NCI-H1694 treated with DMSO at 0.1 percent for 48 hours (cell line): ENCODE measurements around the gene CFDP1.

Source experiments
- DNase-seq: peaks from one replicate; lab custom pipeline; 2025; lab: John Stamatoyannopoulos, UW

The CFDP1 gene

DNA sequence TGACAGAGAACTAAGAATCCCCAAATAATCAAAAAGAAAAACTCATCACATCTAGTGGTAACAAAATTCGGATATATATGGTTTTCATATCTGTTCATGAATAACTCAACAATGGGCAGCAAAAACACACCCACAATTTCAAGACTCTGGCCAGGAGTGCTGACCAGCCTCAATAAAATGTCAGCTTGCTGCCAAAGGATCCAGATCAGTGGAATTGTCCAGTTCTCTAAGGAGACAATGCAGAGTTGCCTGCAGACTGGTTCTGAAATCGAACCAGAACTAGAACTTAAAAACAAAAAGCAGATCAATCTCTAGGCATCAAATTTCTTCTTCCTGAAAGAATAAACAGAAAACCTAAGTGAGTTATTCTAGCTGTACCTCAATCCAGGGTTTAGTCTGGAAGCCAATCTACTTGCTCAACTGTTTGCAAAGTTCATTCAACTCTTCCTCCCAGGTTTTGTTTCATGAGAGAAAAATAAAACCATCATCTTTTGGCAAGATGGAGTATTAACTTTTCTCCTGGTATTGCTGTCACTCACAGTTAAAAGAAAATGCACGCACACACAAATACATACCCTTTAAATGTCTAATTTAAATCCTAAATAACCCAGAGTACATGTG is 61.0 kb downstream of the CFDP1 start:
- DNase-seq: no peak

DNA sequence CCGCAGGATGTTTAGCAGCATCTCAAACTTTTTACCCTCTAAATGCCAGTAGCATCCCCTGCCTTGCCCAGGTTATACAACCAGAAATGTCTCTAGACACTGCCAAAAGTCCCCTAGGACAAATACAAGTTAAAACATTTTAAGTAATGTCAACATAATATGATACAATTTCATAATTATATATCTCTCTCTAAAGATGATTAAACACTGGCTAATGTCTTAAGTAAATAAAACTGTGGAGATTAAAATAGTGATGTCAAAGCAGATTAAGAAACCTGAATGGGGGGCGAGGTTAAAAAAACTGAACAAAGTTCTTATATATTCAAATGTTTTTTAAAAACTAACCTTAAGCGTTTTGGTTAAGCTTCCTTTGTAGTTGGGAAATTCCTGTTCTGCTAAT is 62.1 kb downstream of the CFDP1 start:
- no peak for DNase-seq

GRCh38 chr16:75364286-75364791 is 69.0 kb downstream of the CFDP1 start:
- DNase-seq: no peak

GRCh38 chr16:75362846-75363245 is 70.5 kb downstream of the CFDP1 start:
- no peak for DNase-seq

DNA sequence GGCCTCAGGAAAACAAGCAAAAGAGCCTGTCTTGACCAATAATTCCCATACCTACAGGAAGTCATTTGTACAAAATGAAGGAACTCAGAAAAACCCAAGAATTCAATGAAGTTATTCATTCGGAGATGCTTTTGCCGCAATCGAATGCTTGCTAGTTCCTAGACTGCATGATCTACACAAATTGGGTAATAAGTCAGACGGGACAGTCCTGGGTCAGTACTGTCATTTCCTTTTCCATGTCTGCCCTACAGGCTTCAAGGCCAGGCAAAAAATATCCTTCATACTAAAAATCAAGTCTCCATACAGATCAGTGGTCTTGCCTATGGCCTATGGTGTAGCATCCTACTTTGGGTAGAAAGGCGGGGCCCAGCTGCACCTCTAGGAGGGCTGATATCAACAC is 71.4 kb downstream of the CFDP1 start:
- no peak for DNase-seq

DNA sequence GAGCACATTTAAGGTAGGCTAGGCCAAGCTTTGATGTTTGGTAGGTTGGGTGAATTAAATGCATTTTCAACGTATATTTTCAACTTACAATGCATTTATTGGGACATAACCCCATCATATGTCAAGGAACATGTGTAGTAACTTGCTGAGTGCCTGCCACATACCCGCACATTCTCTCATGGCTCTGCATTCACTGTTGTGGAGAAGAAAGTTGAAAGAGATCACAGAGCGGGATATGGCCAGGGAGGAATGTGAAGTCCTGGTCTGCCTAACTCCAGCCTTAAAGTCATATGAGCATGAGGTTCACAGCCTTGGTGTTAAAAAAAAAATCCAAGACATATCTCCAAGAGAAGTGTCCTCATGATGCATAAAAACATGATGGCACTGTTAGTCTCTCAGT is 79.1 kb downstream of the CFDP1 start:
- DNase-seq: no peak

GRCh38 chr16:75351183-75351582 is 82.1 kb downstream of the CFDP1 start:
- no peak for DNase-seq

- no peak for DNase-seq
Observed at GRCh38 chr16:75345711-75346110, 87.6 kb downstream of the CFDP1 start.

- DNase-seq: no peak
Observed at GRCh38 chr16:75343941-75344340, 89.4 kb downstream of the CFDP1 start.

GRCh38 chr16:75343286-75343685 is 90.0 kb downstream of the CFDP1 start:
- no peak for DNase-seq

DNA sequence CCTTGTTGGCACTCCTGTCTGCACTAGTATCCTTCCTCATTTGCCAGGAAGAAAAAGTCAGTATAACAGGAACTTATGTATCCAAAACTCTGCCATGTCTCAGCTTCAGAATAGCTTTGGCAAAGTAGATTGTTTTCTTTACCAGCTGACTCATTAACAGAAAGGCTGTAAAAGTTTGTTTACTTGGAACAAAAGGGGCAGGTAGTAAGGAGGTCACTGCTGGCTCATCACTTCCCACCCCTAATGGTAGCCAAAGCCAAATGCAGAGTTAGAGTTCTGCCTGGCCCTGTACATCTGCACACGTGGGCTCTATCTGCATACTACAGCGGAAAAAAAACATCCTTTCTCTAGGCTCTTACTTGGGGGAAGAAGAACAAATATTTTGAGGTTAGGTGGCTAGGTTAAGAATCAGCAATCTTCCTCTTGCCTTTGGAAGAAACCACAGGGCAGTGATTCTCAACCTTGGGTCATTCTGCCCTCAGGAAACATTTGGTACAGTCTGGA is 90.9 kb downstream of the CFDP1 start:
- no peak for DNase-seq

DNA sequence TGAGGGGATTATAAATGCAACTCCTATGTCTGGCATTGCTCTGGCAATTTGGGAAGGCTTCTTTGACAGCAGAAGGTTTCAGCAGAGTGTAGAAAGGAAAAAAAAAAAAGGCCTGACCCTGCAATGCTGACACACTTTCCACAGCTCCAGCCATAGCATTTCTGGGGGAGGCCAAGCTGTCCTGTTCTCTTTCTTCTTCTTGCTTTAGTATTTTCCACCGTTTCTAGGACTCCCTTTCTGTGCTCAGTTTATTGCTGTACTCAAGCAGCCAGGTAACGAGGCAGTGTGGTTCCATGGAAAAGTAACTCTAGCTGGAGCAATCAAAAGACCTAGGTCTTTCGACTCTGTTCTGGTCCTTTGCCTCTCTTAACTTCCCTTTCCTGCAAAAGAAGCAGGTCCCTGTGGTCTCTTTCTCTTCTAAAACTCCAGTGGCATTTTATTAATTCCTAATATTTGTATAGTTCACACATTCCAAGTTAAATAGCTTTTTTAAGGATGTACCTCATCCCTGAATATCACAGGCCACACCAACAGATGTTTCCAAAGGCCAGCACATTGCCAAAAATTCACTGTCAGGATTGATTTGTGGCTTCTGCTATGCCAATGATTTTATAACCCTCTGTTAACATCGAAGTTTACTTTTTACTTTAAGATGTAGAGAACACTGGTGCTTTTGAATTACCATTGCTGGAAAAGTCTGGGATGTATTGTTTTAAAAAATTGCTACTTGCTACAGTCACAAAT is 91.6 kb downstream of the CFDP1 start:
- DNase-seq: no peak

GRCh38 chr16:75340741-75341491 is 92.4 kb downstream of the CFDP1 start:
- no peak for DNase-seq

DNA sequence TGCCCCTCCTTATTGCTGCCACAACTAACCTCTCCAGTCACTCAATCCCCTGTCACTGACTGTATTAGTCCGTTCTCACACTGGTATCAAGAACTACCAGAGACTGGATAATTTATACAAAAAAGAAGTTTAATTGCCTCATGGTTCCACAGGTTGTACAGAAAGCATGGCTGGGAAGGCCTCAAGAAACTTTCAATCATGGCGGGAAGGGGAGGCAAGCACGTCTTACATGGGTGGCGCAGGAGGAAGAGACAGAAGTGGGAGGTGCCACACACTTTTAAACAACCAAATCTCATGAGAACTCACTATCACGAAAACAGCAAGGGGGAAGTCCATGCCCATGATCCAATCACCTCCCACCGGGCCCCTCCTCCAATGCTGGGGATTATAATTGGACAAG is 95.9 kb downstream of the CFDP1 start:
- no peak for DNase-seq

GRCh38 chr16:75336521-75336920 is 96.8 kb downstream of the CFDP1 start:
- no peak for DNase-seq

DNA sequence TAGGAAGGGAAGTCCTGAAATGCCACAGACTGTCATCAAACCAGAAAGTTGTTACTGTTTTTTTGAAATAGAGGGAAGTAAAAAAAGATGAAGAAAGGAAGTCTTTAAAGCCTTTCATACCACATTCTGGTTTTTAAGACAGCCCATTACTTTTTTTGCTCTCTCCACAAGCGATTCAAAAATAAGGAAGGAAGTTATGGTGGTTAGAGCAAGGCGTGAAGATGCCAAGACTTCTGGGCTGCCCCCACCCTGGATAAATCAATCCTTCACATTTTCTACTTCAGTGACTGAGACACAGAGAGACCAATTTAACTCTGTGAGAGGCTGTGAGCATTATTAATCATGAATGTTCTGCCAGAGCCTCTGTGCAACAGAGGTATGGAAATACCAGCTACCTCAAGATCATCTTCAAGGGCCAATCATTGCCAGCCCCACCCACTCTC is 99.6 kb downstream of the CFDP1 start:
- no peak for DNase-seq

- no peak for DNase-seq
Observed at GRCh38 chr16:75329943-75330342, 103.4 kb downstream of the CFDP1 start.

GRCh38 chr16:75326333-75326732 is 107.0 kb downstream of the CFDP1 start:
- no peak for DNase-seq

DNA sequence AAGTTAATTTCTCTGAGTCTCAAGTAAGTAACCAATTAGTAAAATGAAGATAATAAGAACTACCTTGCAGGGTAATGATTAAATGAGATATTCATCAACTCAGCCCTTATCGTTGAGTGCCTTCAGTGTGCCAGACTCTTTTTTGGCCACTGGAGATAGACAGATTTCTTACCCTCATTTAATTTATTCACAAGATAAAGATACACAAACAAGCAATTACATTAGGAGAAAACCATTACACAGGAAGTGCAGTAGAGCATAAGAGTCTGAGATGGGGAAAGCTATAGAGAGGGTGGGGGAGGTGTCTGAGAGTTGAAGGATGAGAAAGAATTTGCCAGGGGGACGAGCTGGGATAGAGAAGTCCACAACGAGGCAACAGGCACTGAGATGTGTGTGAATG is 109.4 kb downstream of the CFDP1 start:
- DNase-seq: no peak

DNA sequence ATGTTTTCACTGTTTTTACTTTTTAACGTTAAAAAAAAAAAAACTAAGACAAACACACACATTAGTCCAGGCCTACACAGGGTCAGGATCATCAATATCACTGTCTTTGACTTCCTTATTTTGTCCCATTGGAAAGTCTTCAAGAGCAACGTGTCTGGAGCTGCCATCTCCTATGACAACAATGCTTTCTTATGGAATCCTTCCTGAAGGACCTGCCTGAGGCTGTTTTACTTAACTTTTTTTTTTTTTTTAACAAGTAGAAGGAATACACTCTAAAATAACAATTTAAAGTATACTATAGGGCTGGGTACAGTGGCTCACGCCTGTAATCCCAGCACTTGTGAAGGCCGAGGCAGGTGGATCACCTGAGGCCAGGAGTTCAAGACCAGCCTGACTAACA is 110.1 kb downstream of the CFDP1 start:
- DNase-seq: no peak

DNA sequence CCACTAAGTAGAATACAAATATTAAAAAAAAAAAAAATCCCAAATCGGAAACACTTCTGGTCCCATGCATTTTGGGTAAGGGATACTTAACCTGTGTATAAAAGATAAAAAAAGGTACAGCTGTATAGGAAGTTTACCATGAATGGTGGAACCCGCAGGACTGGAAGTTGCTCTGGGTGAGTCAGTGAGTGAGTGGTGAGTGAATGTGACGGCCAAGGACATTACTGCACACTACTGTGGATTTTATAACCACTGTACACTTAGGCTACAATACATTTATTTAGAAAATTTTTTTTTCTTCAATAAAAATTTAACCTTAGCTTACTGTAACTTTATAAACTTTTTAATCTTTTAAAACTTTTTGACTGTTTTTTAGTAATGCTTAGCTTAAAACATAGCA is 110.6 kb downstream of the CFDP1 start:
- no peak for DNase-seq

DNA sequence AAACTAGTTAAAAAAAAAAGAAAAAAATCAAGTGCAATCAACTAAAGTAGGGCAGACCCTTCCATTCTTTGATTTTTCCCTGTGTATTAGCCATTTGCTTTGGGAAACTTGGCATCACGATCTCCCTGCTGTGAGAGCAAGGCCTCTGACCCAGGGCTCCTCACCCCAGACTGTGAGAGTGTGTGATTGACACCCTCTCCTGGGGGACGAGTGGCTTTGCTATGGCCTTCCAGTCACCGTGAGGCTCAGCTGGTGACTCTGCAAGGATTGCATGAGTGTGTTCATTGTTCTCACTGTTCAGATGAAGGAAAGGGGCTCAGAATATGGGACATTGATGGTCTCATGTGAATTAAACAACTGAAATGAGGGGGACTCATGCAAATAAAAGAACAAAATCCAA is 112.9 kb downstream of the CFDP1 start:
- DNase-seq: no peak
